GM12878 (cell line): ENCODE results near the gene ZSWIM9. TPM values are rescaled to one million over a fixed set of nuclear protein-coding genes. Genes with fewer than 3 reads are reported as not detected.

Source experiments
- ATAC-seq: fragments of 200-7000 bp; cut with Tn5 transposase; 3 replicates; pipeline ENCODE4 v1.9.1; 2020; ENCODE audit warnings: mild to moderate bottlenecking, moderate library complexity
- BruUV-seq: library from RNA; stranded (reverse); fragments of 400-500 nt; replicated peaks from 2 replicates; lab custom pipeline; 2021; lab: Mats Ljungman, UMichigan
- CTCF ChIA-PET: fragments of 300-600 bp; sonication (Branson Sonifier 250); formaldehyde crosslinking; extraction: SDS; loops from one replicate; lab custom pipeline; 2021; ENCODE audit warnings: inconsistent platforms; lab: Yijun Ruan, JAX
- POLR2A ChIA-PET: fragments of 350-600 bp; formaldehyde crosslinking; extraction: SDS; loops from one replicate; lab custom pipeline; 2021; ENCODE audit warnings: inconsistent platforms; lab: Charles Lee
- RAD21 ChIA-PET: fragments of 300-600 bp; sonication (Branson Sonifier 250); formaldehyde crosslinking; loops from one replicate; lab custom pipeline; 2023; ENCODE audit warnings: antibody characterized with exemption; ENCODE audit not compliant: unreplicated experiment; lab: Charles Lee
- SMC1A ChIA-PET: fragments of 300-600 bp; sonication (Branson Sonifier 250); formaldehyde crosslinking; loops from one replicate; lab custom pipeline; 2023; ENCODE audit not compliant: unreplicated experiment, uncharacterized antibody; lab: Charles Lee
- DNase-seq: peaks from one replicate; pipeline ENCODE4 v3.0.0-alpha.2; 2011; ENCODE audit warnings: low read depth, low spot score
- FAIRE-seq: peaks from 3 replicates; lab custom pipeline; 2011; peaks lifted over from hg19 to GRCh38; lab: Jason Lieb, UNC
- H2AFZ ChIP-seq: 2 replicates; pipeline ENCODE4 v1.6.0; 2011; ENCODE audit warnings: low read depth, low read length, control low read depth; ENCODE audit not compliant: control insufficient read depth
- H3K27ac ChIP-seq: 2 replicates; pipeline ENCODE4 v1.5.1; 2011; ENCODE audit warnings: control low read depth; ENCODE audit not compliant: control insufficient read depth, insufficient read depth
- H3K27me3 ChIP-seq, 2 experiments: replicated peaks in 1 of 2; 2 replicates each; pipeline versions ENCODE4 v1.6.0 to v1.6.1; 2011; ENCODE audit warnings: low read length in 1 of 2; ENCODE audit not compliant: control insufficient read depth in 2 of 2, insufficient read depth in 2 of 2
- H3K36me3 ChIP-seq, 2 experiments: 2 replicates each; pipeline ENCODE4 v1.5.1; 2011; ENCODE audit warnings: low read length in 1 of 2; ENCODE audit not compliant: control insufficient read depth in 2 of 2, insufficient read depth in 2 of 2
- H3K4me1 ChIP-seq: 2 replicates; pipeline ENCODE4 v1.6.1; 2011; ENCODE audit warnings: mild to moderate bottlenecking, low read length, moderate library complexity, mixed read lengths; ENCODE audit not compliant: control insufficient read depth, insufficient read depth
- H3K4me2 ChIP-seq: 2 replicates; pipeline ENCODE4 v1.6.0; 2011; ENCODE audit warnings: control low read depth; ENCODE audit not compliant: control insufficient read depth, insufficient read depth
- H3K4me3 ChIP-seq: fragments of 200-600 bp; sonication (generic); 2 replicates; pipeline ENCODE4 v1.5.1; 2016
- H3K79me2 ChIP-seq: 2 replicates; pipeline ENCODE4 v1.6.0; 2011; ENCODE audit warnings: low read length; ENCODE audit not compliant: control insufficient read depth, insufficient read depth
- H3K9ac ChIP-seq: 2 replicates; pipeline ENCODE4 v1.8.0; 2011; ENCODE audit warnings: low read length, control low read depth, mixed read lengths; ENCODE audit not compliant: control insufficient read depth, insufficient read depth
- H3K9me3 ChIP-seq: replicated peaks from 3 replicates; pipeline ENCODE4 v1.5.1; 2011; ENCODE audit warnings: mild to moderate bottlenecking, low read length; ENCODE audit not compliant: control insufficient read depth, insufficient read depth
- H4K20me1 ChIP-seq: 2 replicates; pipeline ENCODE4 v1.6.0; 2011; ENCODE audit not compliant: control insufficient read depth, insufficient read depth
- ATF7 ChIP-seq: fragments of 450-650 bp; IDR thresholded peaks from 2 replicates; pipeline ENCODE4 v1.6.1; 2016; ENCODE audit warnings: low read depth, mild to moderate bottlenecking
- CBX5 ChIP-seq: sonication (generic); IDR thresholded peaks from 2 replicates; pipeline ENCODE4 v1.6.1; 2016; ENCODE audit warnings: low read depth, moderate library complexity, mild to moderate bottlenecking, inconsistent platforms
- CREB1 ChIP-seq: IDR thresholded peaks from 2 replicates; pipeline ENCODE4 v1.6.1; 2012; ENCODE audit warnings: low read depth, mild to moderate bottlenecking, inconsistent platforms
- DPF2 ChIP-seq: fragments of 450-650 bp; IDR thresholded peaks from 2 replicates; pipeline ENCODE4 v1.6.1; 2017; ENCODE audit warnings: mild to moderate bottlenecking
- HCFC1 ChIP-seq: fragments of 150-350 bp; IDR thresholded peaks from 2 replicates; pipeline ENCODE4 v1.6.1; 2014; ENCODE audit warnings: low read length
- HDAC2 ChIP-seq: fragments of 200-600 bp; sonication (generic); IDR thresholded peaks from 2 replicates; pipeline ENCODE4 v1.6.1; 2017
- IKZF1 ChIP-seq: fragments of 450-650 bp; conservative IDR thresholded peaks from 2 replicates; pipeline ENCODE4 v1.6.1; 2017; ENCODE audit warnings: antibody characterized with exemption, mild to moderate bottlenecking
- KLF5 ChIP-seq: fragments of 450-650 bp; IDR thresholded peaks from 2 replicates; pipeline ENCODE4 v1.6.1; 2014; ENCODE audit warnings: mild to moderate bottlenecking; ENCODE audit not compliant: partially characterized antibody
- NR2F1 ChIP-seq: fragments of 450-650 bp; conservative IDR thresholded peaks from 2 replicates; pipeline ENCODE4 v1.6.1; 2017; ENCODE audit warnings: mild to moderate bottlenecking
- SIN3A ChIP-seq: IDR thresholded peaks from 2 replicates; pipeline ENCODE4 v1.6.1; 2012; ENCODE audit warnings: low read depth, low read length, improper control_type of control experiment
- SPI1 ChIP-seq: IDR thresholded peaks from 2 replicates; pipeline ENCODE4 v1.6.1; 2011; ENCODE audit warnings: low read depth, mild to moderate bottlenecking, low read length, moderate library complexity, borderline replicate concordance; ENCODE audit not compliant: insufficient read depth
- YY1 ChIP-seq: IDR thresholded peaks from 2 replicates; pipeline ENCODE4 v1.6.1; 2011; ENCODE audit warnings: low read depth, mild to moderate bottlenecking, low read length
- ZNF207 ChIP-seq: fragments of 450-650 bp; IDR thresholded peaks from 2 replicates; pipeline ENCODE4 v1.6.1; 2014; ENCODE audit warnings: antibody characterized with exemption, mild to moderate bottlenecking, borderline replicate concordance
- WGBS: methylation state at CpG from one replicate; pipeline ENCODE4 v1.1.6; 2016; ENCODE audit warnings: low lambda C conversion rate; ENCODE audit not compliant: insufficient replicate concordance, insufficient coverage; ENCODE audit errors: missing lambda C conversion rate; 5-methylcytosine and 5-hydroxymethylcytosine counted together
- in situ Hi-C: fragments of 300-500 bp; cut with MboI; formaldehyde crosslinking; loops from 9 replicates; pipeline ENCODE4 v1.14.3; 2018; ENCODE audit warnings: mixed read lengths
- intact Hi-C: fragments of 100-400 bp; cut with micrococcal nuclease; formaldehyde crosslinking; loops from one replicate; pipeline ENCODE4 v1.14.2; 2022; ENCODE audit not compliant: unreplicated experiment
- polyA plus RNA-seq, 11 experiments: library from polyadenylated mRNA; depleted of rRNA in 4 of 11; unstranded in 6 of 11; stranded (reverse) in 5 of 11; fragments of >200 nt; fragmentation: Nextera tagmentation in 4 of 11; fragmentation: Illumina TruSeq in 1 of 11; extraction: Ambion mirVana in 4 of 11; extraction: Trizol in 1 of 11; gene quantifications; 1 replicate in 1 of 11; 2 replicates in 10 of 11; pipeline versions ENCODE4 v1.2.1 to v1.2.3, GENCODE V29; 2011 to 2016; ENCODE audit warnings: inconsistent platforms in 2 of 11, missing spikeins in 2 of 11, low read depth in 1 of 11
- total RNA-seq, 4 experiments: library from RNA; depleted of rRNA in 3 of 4; stranded (reverse); fragments of >200 nt in 3 of 4; fragmentation: Illumina TruSeq in 1 of 4; extraction: Trizol in 1 of 4; gene quantifications; 2 replicates each; pipeline versions ENCODE4 v1.2.1 to v1.2.3, GENCODE V29; 2013 to 2021
- TF ChIP-seq, protein P1 (sequence below): IDR thresholded peaks from 2 replicates; pipeline ENCODE4 v1.6.1; 2012; ENCODE audit warnings: low read length, inconsistent platforms
- TF ChIP-seq, protein P2 (sequence below): fragments of 450-650 bp; IDR thresholded peaks from 2 replicates; pipeline ENCODE4 v1.6.1; 2017; ENCODE audit warnings: low read depth, mild to moderate bottlenecking, moderate library complexity
- TF ChIP-seq, protein P3 (sequence below): IDR thresholded peaks from 2 replicates; pipeline ENCODE4 v1.6.1; 2012; ENCODE audit warnings: mild to moderate bottlenecking, low read depth, low read length
- TF ChIP-seq, protein P4 (sequence below): fragments of 150-350 bp; IDR thresholded peaks from 2 replicates; pipeline ENCODE4 v1.6.1; 2014; ENCODE audit warnings: mild to moderate bottlenecking, low read depth, low read length

ZSWIM9 gene
- total and polyA plus RNA-seq, 10 of the 15 experiments (the other 5 are each of a cell fraction or from before 2014, with no cell fraction given), result 0.29 to 6.2 (median 1.4) TPM; not detected in 1

DNA sequence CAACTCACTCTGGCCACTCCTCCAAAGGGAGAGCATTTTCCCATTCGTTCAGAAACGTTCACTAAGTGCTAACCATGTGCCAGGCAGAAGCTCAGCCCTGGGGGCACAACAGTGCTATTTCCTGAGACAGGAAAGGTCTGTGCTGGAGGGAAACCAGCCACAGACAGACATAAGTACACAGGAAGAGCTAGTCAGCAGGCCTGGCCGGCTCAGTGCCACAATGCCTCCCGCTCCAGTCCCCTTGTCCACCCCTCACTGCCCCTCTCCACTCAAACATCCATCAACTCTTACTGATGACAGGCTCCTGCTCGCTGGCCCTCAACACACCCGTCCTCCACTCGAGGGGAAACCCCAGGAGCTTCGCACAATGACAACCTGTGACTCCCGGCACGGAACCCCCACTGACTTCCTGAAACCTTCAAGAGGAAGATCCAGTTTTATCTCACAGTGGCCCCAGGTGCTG is 48.5 kb upstream of the ZSWIM9 start:
- no peaks in the 10 kb centered on the region for H3K79me2 ChIP-seq
- in situ Hi-C loops (no loop called here), intact Hi-C loops (no loop called here)
- H3K4me3 ChIP-seq, result no peak overlapping the region
- H3K27me3 ChIP-seq, result no peaks in the 10 kb centered on the region
- no peaks in the 10 kb centered on the region for H3K9me3 ChIP-seq
- ATAC-seq (peak; percentile 89), DNase-seq (peak; percentile 13), FAIRE-seq (no peak)
- CTCF ChIA-PET, result interaction anchor here (1.3 to 10.0 kb wide), 2 partner anchors 13 to 31 kb away, joined by 5 to 85 read pairs; partner anchors contain the start of gene PLA2G4C
- H3K4me1 ChIP-seq, result peaks cover 20% of the 10 kb centered on the region
- H3K9ac ChIP-seq, result no peak overlapping the region
- peak overlapping the region; percentile 57 for H2AFZ ChIP-seq
- H3K4me2 ChIP-seq, result peak overlapping the region; percentile 31; the same call in 1 of the 2 replicates
- peaks cover 0 to 12% of the 10 kb centered on the region in 2 experiments; a peak in 3 of 4 replicates for H3K36me3 ChIP-seq
- H4K20me1 ChIP-seq, result no peaks in the 10 kb centered on the region
- SMC1A ChIA-PET, result interaction anchor here (1.0 to 5.6 kb wide), 4 partner anchors 12 to 211 kb away, joined by 3 to 31 read pairs (median 4); partner anchors contain the start of gene PLA2G4C
- POLR2A ChIA-PET, result interaction anchor here (0.5 to 1.3 kb wide), 3 partner anchors 11 to 14 kb away, joined by 4 to 8 read pairs (median 6); partner anchors contain the start of gene PLA2G4C
- BruUV-seq, result no TSS peak
- WGBS, result 26% methylated on average over 10 of the region's 10 CpGs
- RAD21 ChIA-PET, result interaction anchor here (1.5 to 1.8 kb wide), 2 partner anchors 11 to 14 kb away, joined by 6 to 11 read pairs; partner anchors contain the start of gene PLA2G4C
- peak overlapping the region; percentile 49; the same call in 1 of the 2 replicates for H3K27ac ChIP-seq
- TF ChIP-seq, protein P1, sequence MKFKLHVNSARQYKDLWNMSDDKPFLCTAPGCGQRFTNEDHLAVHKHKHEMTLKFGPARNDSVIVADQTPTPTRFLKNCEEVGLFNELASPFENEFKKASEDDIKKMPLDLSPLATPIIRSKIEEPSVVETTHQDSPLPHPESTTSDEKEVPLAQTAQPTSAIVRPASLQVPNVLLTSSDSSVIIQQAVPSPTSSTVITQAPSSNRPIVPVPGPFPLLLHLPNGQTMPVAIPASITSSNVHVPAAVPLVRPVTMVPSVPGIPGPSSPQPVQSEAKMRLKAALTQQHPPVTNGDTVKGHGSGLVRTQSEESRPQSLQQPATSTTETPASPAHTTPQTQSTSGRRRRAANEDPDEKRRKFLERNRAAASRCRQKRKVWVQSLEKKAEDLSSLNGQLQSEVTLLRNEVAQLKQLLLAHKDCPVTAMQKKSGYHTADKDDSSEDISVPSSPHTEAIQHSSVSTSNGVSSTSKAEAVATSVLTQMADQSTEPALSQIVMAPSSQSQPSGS, result no peak
- TF ChIP-seq ZNF207 (no peak), ATF7 (peak; percentile 32; the same call in 1 of the 2 replicates), SPI1 (no peak), NR2F1 (no peak), HDAC2 (no peak), CREB1 (no peak), IKZF1 (peak; percentile 45), DPF2 (peak; percentile 19; the same call in 1 of the 2 replicates), YY1 (no peak), SIN3A (no peak), KLF5 (no peak), HCFC1 (no peak), CBX5 (no peak)
- TF ChIP-seq, protein P2, sequence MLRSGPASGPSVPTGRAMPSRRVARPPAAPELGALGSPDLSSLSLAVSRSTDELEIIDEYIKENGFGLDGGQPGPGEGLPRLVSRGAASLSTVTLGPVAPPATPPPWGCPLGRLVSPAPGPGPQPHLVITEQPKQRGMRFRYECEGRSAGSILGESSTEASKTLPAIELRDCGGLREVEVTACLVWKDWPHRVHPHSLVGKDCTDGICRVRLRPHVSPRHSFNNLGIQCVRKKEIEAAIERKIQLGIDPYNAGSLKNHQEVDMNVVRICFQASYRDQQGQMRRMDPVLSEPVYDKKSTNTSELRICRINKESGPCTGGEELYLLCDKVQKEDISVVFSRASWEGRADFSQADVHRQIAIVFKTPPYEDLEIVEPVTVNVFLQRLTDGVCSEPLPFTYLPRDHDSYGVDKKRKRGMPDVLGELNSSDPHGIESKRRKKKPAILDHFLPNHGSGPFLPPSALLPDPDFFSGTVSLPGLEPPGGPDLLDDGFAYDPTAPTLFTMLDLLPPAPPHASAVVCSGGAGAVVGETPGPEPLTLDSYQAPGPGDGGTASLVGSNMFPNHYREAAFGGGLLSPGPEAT, result peak; percentile 55; the same call in 1 of the 2 replicates
- TF ChIP-seq, protein P3, sequence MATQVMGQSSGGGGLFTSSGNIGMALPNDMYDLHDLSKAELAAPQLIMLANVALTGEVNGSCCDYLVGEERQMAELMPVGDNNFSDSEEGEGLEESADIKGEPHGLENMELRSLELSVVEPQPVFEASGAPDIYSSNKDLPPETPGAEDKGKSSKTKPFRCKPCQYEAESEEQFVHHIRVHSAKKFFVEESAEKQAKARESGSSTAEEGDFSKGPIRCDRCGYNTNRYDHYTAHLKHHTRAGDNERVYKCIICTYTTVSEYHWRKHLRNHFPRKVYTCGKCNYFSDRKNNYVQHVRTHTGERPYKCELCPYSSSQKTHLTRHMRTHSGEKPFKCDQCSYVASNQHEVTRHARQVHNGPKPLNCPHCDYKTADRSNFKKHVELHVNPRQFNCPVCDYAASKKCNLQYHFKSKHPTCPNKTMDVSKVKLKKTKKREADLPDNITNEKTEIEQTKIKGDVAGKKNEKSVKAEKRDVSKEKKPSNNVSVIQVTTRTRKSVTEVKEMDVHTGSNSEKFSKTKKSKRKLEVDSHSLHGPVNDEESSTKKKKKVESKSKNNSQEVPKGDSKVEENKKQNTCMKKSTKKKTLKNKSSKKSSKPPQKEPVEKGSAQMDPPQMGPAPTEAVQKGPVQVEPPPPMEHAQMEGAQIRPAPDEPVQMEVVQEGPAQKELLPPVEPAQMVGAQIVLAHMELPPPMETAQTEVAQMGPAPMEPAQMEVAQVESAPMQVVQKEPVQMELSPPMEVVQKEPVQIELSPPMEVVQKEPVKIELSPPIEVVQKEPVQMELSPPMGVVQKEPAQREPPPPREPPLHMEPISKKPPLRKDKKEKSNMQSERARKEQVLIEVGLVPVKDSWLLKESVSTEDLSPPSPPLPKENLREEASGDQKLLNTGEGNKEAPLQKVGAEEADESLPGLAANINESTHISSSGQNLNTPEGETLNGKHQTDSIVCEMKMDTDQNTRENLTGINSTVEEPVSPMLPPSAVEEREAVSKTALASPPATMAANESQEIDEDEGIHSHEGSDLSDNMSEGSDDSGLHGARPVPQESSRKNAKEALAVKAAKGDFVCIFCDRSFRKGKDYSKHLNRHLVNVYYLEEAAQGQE, result no peak
- TF ChIP-seq, protein P4, sequence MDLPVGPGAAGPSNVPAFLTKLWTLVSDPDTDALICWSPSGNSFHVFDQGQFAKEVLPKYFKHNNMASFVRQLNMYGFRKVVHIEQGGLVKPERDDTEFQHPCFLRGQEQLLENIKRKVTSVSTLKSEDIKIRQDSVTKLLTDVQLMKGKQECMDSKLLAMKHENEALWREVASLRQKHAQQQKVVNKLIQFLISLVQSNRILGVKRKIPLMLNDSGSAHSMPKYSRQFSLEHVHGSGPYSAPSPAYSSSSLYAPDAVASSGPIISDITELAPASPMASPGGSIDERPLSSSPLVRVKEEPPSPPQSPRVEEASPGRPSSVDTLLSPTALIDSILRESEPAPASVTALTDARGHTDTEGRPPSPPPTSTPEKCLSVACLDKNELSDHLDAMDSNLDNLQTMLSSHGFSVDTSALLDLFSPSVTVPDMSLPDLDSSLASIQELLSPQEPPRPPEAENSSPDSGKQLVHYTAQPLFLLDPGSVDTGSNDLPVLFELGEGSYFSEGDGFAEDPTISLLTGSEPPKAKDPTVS, result no peak
